Endothelial cell of umbilical vein (primary cell): Measurements from ENCODE around the gene SYNE3. TPM values are rescaled to one million over a fixed set of nuclear protein-coding genes. Genes with fewer than 3 reads are reported as not detected.

Experiments
- BruUV-seq: library from RNA; stranded (reverse); fragments of 400-500 nt; replicated peaks from 2 replicates; lab custom pipeline; 2021; lab: Mats Ljungman, UMichigan
- CTCF ChIA-PET: fragments of 300-600, 350-600 bp; sonication (Branson Sonifier 250); formaldehyde crosslinking; loops from one replicate; lab custom pipeline; 2021; ENCODE audit warnings: antibody characterized with exemption, inconsistent platforms; lab: Charles Lee
- POLR2A ChIA-PET: fragments of 300-600, 350-600 bp; sonication (Branson Sonifier 250); formaldehyde crosslinking; loops from one replicate; lab custom pipeline; 2021; ENCODE audit warnings: antibody characterized with exemption, inconsistent platforms; lab: Charles Lee
- DNase-seq: peaks from one replicate; pipeline ENCODE4 v3.0.0-alpha.2; 2011; ENCODE audit warnings: low read depth, low spot score
- FAIRE-seq: peaks from 2 replicates; lab custom pipeline; 2011; peaks lifted over from hg19 to GRCh38; lab: Jason Lieb, UNC
- H2AFZ ChIP-seq: 2 replicates; pipeline ENCODE4 v1.6.0; 2012; ENCODE audit warnings: low read depth, low read length, control low read depth, inconsistent platforms
- H3K27ac ChIP-seq: 2 replicates; pipeline ENCODE4 v1.5.1; 2011; ENCODE audit warnings: low read depth, mild to moderate bottlenecking, control low read depth, low read length, moderate library complexity; ENCODE audit not compliant: insufficient read depth
- H3K27me3 ChIP-seq, 2 experiments: 2 replicates each; pipeline versions ENCODE4 v1.6.0 to v1.6.1; 2011; ENCODE audit warnings: low read length in 2 of 2, mixed read lengths in 1 of 2; ENCODE audit not compliant: control insufficient read depth in 2 of 2, insufficient read depth in 2 of 2
- H3K36me3 ChIP-seq, 2 experiments: 2 replicates in 1 of 2; 3 replicates in 1 of 2; pipeline ENCODE4 v1.5.1; 2011; ENCODE audit warnings: low read length in 2 of 2, mild to moderate bottlenecking in 1 of 2, moderate library complexity in 1 of 2; ENCODE audit not compliant: control insufficient read depth in 2 of 2, insufficient read depth in 2 of 2; ENCODE audit errors: extremely low read depth in 1 of 2
- H3K4me1 ChIP-seq: 3 replicates; pipeline ENCODE4 v1.5.1; 2011; ENCODE audit warnings: mild to moderate bottlenecking, low read length; ENCODE audit not compliant: control insufficient read depth, insufficient read depth; ENCODE audit errors: extremely low read depth
- H3K4me2 ChIP-seq: 2 replicates; pipeline ENCODE4 v1.6.1; 2011; ENCODE audit warnings: low read length, control low read depth, mixed read lengths; ENCODE audit not compliant: insufficient read depth
- H3K4me3 ChIP-seq, 3 experiments: fragments of 200-600 bp in 1 of 3; sonication (generic), shearing (Covaris generic) in 1 of 3; replicated peaks in 1 of 3; 2 replicates each; pipeline ENCODE4 v1.5.1; 2011 to 2016; ENCODE audit warnings: control low read depth in 3 of 3, low read length in 3 of 3, mild to moderate bottlenecking in 2 of 3, inconsistent platforms in 1 of 3, low read depth in 1 of 3, moderate library complexity in 1 of 3; ENCODE audit not compliant: insufficient read depth in 1 of 3
- H3K79me2 ChIP-seq: 2 replicates; pipeline ENCODE4 v1.6.0; 2012; ENCODE audit warnings: low read length, inconsistent platforms; ENCODE audit not compliant: control insufficient read depth, insufficient read depth
- H3K9ac ChIP-seq: replicated peaks from 2 replicates; pipeline ENCODE3; 2011; ENCODE audit warnings: low read length, control low read depth; ENCODE audit not compliant: insufficient read depth; ENCODE audit errors: extremely low read depth
- H3K9me1 ChIP-seq: replicated peaks from 3 replicates; pipeline ENCODE4 v1.6.0; 2011; ENCODE audit warnings: mild to moderate bottlenecking, low read length; ENCODE audit not compliant: control insufficient read depth, insufficient read depth; ENCODE audit errors: extremely low read depth
- H3K9me3 ChIP-seq: replicated peaks from 2 replicates; pipeline ENCODE4 v1.5.1; 2012; ENCODE audit warnings: low read length, inconsistent platforms; ENCODE audit not compliant: control insufficient read depth, insufficient read depth
- H4K20me1 ChIP-seq: replicated peaks from 2 replicates; pipeline ENCODE3; 2011; ENCODE audit warnings: mild to moderate bottlenecking, low read length; ENCODE audit not compliant: control insufficient read depth, insufficient read depth; ENCODE audit errors: extremely low read depth
- EZH2 ChIP-seq: IDR thresholded peaks from 2 replicates; pipeline ENCODE4 v1.6.1; 2012; ENCODE audit warnings: borderline replicate concordance, low read depth, mild to moderate bottlenecking, moderate library complexity, low read length, inconsistent platforms; ENCODE audit not compliant: severe bottlenecking
- FOS ChIP-seq: IDR thresholded peaks from 2 replicates; pipeline ENCODE4 v1.6.1; 2011; ENCODE audit warnings: mild to moderate bottlenecking, low read length, moderate library complexity, borderline replicate concordance; ENCODE audit not compliant: insufficient read depth
- GATA2 ChIP-seq: IDR thresholded peaks from 2 replicates; pipeline ENCODE4 v1.7.0; 2011; ENCODE audit warnings: low read depth, mild to moderate bottlenecking, moderate library complexity, mixed read lengths, low read length; ENCODE audit not compliant: insufficient read length, insufficient read depth
- JUN ChIP-seq: IDR thresholded peaks from 2 replicates; pipeline ENCODE4 v1.6.1; 2011; ENCODE audit warnings: borderline replicate concordance, low read depth; ENCODE audit not compliant: insufficient read length, insufficient read depth
- MYC ChIP-seq: IDR thresholded peaks from one replicate; pipeline ENCODE4 v1.6.1; 2011; ENCODE audit warnings: mild to moderate bottlenecking, low read depth, low read length
- POLR2A ChIP-seq: IDR thresholded peaks from 2 replicates; pipeline ENCODE4 v1.6.1; 2012; ENCODE audit warnings: low read depth, mild to moderate bottlenecking, control low read depth, low read length
- POLR2AphosphoS5 ChIP-seq: IDR thresholded peaks from 2 replicates; pipeline ENCODE4 v1.6.1; 2012; ENCODE audit warnings: low read depth, mild to moderate bottlenecking, control low read depth, low read length, moderate library complexity; ENCODE audit not compliant: insufficient read depth
- dilution Hi-C: fragments of 300-500 bp; cut with MboI; formaldehyde crosslinking; loops from one replicate; pipeline ENCODE4 v1.15.0; 2019; ENCODE audit warnings: low sequenced_read_pairs; ENCODE audit not compliant: extremely low pct_ligation_motif_present
- intact Hi-C: fragments of 100-400 bp; cut with micrococcal nuclease; formaldehyde crosslinking; loops from one replicate; pipeline ENCODE4 v1.10.0; 2022
- polyA plus RNA-seq, 4 experiments: library from polyadenylated mRNA; depleted of rRNA in 3 of 4; stranded (reverse) in 3 of 4; unstranded in 1 of 4; fragments of >200 nt; gene quantifications; 2 replicates each; pipeline versions ENCODE4 v1.2.1 to v1.2.3, GENCODE V29; 2011 to 2012; ENCODE audit warnings: missing spikeins in 1 of 4
- total RNA-seq: library from RNA; stranded (reverse); gene quantifications from 2 replicates; pipeline ENCODE4 v1.2.3, GENCODE V29; 2021
- TF ChIP-seq, protein P1 (sequence below): IDR thresholded peaks from 2 replicates; pipeline ENCODE4 v1.6.1; 2011; ENCODE audit not compliant: insufficient read depth, insufficient read length
- TF ChIP-seq, protein P2 (sequence below), 2 donors: IDR thresholded peaks; 1 replicate in 1 of 2; 2 replicates in 1 of 2; pipeline ENCODE4 v1.5.1; 2011; ENCODE audit warnings: low read length in 2 of 2, mild to moderate bottlenecking in 2 of 2, moderate library complexity in 2 of 2, control low read depth in 1 of 2, inconsistent platforms in 1 of 2, low read depth in 1 of 2; ENCODE audit not compliant: insufficient read depth in 1 of 2; ENCODE audit errors: extremely low read depth in 1 of 2

Gene SYNE3
- total and polyA plus RNA-seq, 2 donors (not counting 3 experiments of a cell fraction or from before 2014, with no cell fraction given), result 3.0 to 18.8 TPM

DNA sequence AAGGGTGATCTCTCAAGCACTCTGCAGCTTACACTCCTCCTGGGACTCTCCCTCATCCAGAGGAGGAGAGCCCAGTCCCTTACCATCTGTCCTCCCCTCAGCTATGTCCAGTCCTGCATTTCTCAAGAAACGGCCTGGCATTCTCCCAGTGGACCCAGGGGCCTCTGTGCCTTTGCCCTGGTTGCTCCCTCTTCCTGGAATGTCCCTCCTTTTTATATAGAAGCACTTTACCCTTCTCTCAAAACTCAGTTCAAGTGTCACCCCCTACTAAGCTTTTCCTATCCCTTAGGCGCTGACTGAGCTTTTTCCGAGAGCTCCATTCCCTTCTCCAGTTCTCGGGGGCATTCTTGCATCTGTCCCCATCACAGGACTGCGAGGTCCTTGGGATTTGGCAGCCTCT, 9.5 kb upstream of the SYNE3 start:
- no peaks in the 10 kb centered on the region for H4K20me1 ChIP-seq
- H3K9me3 ChIP-seq, result no peaks in the 10 kb centered on the region
- no TSS peak for BruUV-seq
- peaks cover 17% of the 10 kb centered on the region for H3K79me2 ChIP-seq
- H2AFZ ChIP-seq, result no peak overlapping the region
- H3K9me1 ChIP-seq, result no peaks in the 10 kb centered on the region
- FAIRE-seq, result no peak
- H3K9ac ChIP-seq, result no peak overlapping the region
- H3K4me2 ChIP-seq, result no peak overlapping the region
- dilution Hi-C loops (no loop called here), intact Hi-C loops (no loop called here)
- DNase-seq, result no peak
- H3K27me3 ChIP-seq, result no peaks in the 10 kb centered on the region
- TF ChIP-seq GATA2 (no peak), EZH2 (no peak), FOS (no peak), POLR2A (no peak), MYC (no peak), JUN (no peak), POLR2AphosphoS5 (no peak)
- TF ChIP-seq, protein P1, sequence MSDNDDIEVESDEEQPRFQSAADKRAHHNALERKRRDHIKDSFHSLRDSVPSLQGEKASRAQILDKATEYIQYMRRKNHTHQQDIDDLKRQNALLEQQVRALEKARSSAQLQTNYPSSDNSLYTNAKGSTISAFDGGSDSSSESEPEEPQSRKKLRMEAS, result no peak
- TF ChIP-seq, protein P2, sequence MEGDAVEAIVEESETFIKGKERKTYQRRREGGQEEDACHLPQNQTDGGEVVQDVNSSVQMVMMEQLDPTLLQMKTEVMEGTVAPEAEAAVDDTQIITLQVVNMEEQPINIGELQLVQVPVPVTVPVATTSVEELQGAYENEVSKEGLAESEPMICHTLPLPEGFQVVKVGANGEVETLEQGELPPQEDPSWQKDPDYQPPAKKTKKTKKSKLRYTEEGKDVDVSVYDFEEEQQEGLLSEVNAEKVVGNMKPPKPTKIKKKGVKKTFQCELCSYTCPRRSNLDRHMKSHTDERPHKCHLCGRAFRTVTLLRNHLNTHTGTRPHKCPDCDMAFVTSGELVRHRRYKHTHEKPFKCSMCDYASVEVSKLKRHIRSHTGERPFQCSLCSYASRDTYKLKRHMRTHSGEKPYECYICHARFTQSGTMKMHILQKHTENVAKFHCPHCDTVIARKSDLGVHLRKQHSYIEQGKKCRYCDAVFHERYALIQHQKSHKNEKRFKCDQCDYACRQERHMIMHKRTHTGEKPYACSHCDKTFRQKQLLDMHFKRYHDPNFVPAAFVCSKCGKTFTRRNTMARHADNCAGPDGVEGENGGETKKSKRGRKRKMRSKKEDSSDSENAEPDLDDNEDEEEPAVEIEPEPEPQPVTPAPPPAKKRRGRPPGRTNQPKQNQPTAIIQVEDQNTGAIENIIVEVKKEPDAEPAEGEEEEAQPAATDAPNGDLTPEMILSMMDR (IDR thresholded peaks at IDR 0.05; ENCODE audit: extremely low read depth in 1 of 2, insufficient read depth in 1 of 2, low read depth in 1 of 2, low read length in 2 of 2), result no peak
- ChIA-PET POLR2A (no interaction called here), CTCF (interaction anchor here (1.6 to 4.9 kb wide), 8 partner anchors 10 to 836 kb away, joined by 3 to 164 read pairs (median 28); partner anchors contain the start of gene SYNE3)
- peaks cover 38% of the 10 kb centered on the region for H3K4me1 ChIP-seq
- H3K4me3 ChIP-seq, result no peak overlapping the region
- no peaks in the 10 kb centered on the region for H3K36me3 ChIP-seq
- H3K27ac ChIP-seq, result no peak overlapping the region
